Neural progenitor cell (in vitro differentiated cells): ENCODE measurements around the gene ABCC9.

Experiments used
- CTCF ChIP-seq: fragments of 200-600 bp; sonication (generic); IDR thresholded peaks from 2 replicates; pipeline ENCODE4 v1.5.1; 2017; ENCODE audit warnings: antibody characterized with exemption, mild to moderate bottlenecking
- EZH2 ChIP-seq: fragments of 200-600 bp; sonication (generic); IDR thresholded peaks from 2 replicates; pipeline ENCODE4 v1.6.1; 2017; ENCODE audit warnings: antibody characterized with exemption, mild to moderate bottlenecking, moderate library complexity

- no peak for TF ChIP-seq CTCF
- no peak for TF ChIP-seq EZH2
Measured at GRCh38 chr12:21764950-21765349, 176.3 kb downstream of the ABCC9 start.
